Fibroblast of mammary gland (primary cell): ENCODE data around the gene NOP10.

Experiments
- DNase-seq: peaks from one replicate; pipeline ENCODE4 v3.0.0-alpha.2; 2010; ENCODE audit warnings: low read depth
- H3K4me3 ChIP-seq: 2 replicates; pipeline ENCODE4 v1.5.1; 2011; ENCODE audit warnings: low read depth, mild to moderate bottlenecking, low read length, moderate library complexity; ENCODE audit not compliant: control insufficient read depth
- CTCF ChIP-seq: conservative IDR thresholded peaks from 2 replicates; pipeline ENCODE4 v1.5.1; 2011; ENCODE audit warnings: low read depth, low read length, inconsistent platforms; ENCODE audit not compliant: control insufficient read depth, insufficient read depth

NOP10 gene

GRCh38 chr15:34311563-34311962 is 31.4 kb downstream of the NOP10 start:
- no peak overlapping the region for H3K4me3 ChIP-seq
- TF ChIP-seq CTCF: no peak
- DNase-seq: no peak

- no peak for TF ChIP-seq CTCF
- no peak overlapping the region for H3K4me3 ChIP-seq
- DNase-seq: peak; percentile 52
Observed at GRCh38 chr15:34304613-34305012, 38.3 kb downstream of the NOP10 start.

- TF ChIP-seq CTCF: no peak
- no peak for DNase-seq
- H3K4me3 ChIP-seq: no peak overlapping the region
Observed at GRCh38 chr15:34301058-34301457, 41.9 kb downstream of the NOP10 start.

- no peak overlapping the region for H3K4me3 ChIP-seq
- no peak for TF ChIP-seq CTCF
- no peak for DNase-seq
Observed at GRCh38 chr15:34297059-34297458, 45.9 kb downstream of the NOP10 start.

GRCh38 chr15:34292621-34293020 is 50.3 kb downstream of the NOP10 start:
- DNase-seq: no peak
- no peak for TF ChIP-seq CTCF
- no peak overlapping the region for H3K4me3 ChIP-seq
